ENCODE results near the gene PRIM1. TPM values are rescaled to one million over a fixed set of nuclear protein-coding genes. Genes with fewer than 3 reads are reported as not detected.

Gene PRIM1
- total and polyA plus RNA-seq, 2 donors from 2014 or later: 3.2 to 4.9 TPM

- Histone ChIP-seq H3K9me3 (ENCODE audit: control insufficient read depth in 2 of 3, insufficient read depth in 1 of 3, low read length in 3 of 3) (no peaks in the 10 kb centered on the region), H3K27ac (ENCODE audit: low read depth in 2 of 2, low read length in 2 of 2) (no peak overlapping the region), H3K27me3 (ENCODE audit: control insufficient read depth, insufficient read depth, low read length) (no peaks in the 10 kb centered on the region), H3K9ac (ENCODE audit: low read length in 3 of 3) (no peak overlapping the region), H3K36me3 (ENCODE audit: control insufficient read depth in 2 of 3, insufficient read depth in 3 of 3, low read length in 3 of 3) (peaks cover 5 to 17% (median 15%) of the 10 kb centered on the region in 3 donors), H3K4me3 (ENCODE audit: low read length in 3 of 3) (no peak overlapping the region), H3K4me1 (ENCODE audit: control insufficient read depth in 2 of 3, insufficient read depth in 2 of 3, low read depth in 1 of 3, low read length in 3 of 3) (peaks cover 3 to 22% (median 16%) of the 10 kb centered on the region in 3 donors)
- intact Hi-C loops (cut with DNase I): no loop called here
- no peak for TF ChIP-seq CTCF (IDR thresholded peaks at IDR 0.05; ENCODE audit: borderline replicate concordance, extremely low read depth, insufficient read depth)
- FAIRE-seq (no peak), DNase-seq (no peak)
Measured at GRCh38 chr12:56718636-56719035, 33.5 kb downstream of the PRIM1 start.

DNA sequence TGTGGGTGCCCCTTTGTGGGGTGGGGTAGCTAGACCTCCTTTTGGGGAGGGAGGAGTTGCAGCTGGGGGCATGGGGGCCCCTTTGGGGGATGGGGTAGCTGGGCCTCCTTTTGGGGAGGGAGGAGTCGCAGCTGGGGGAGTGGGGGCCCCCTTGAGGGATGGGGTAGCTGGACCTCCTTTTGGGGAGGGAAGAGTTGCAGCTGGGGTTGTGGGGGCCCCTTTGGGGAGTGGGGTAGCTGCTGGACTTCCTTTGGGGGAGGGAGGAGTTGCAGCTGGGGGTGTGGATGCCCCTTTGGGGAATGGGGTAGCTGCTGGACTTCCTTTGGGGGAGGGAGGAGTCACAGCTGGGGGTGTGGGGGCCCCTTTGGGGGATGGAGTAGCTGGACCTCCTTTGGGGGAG is 34.0 kb downstream of the PRIM1 start:
- Histone ChIP-seq H3K27ac (ENCODE audit: low read depth in 2 of 2, low read length in 2 of 2) (no peak overlapping the region), H3K4me1 (ENCODE audit: control insufficient read depth in 2 of 3, insufficient read depth in 2 of 3, low read depth in 1 of 3, low read length in 3 of 3) (peaks cover 3 to 22% (median 16%) of the 10 kb centered on the region in 3 donors), H3K9ac (ENCODE audit: low read length in 3 of 3) (no peak overlapping the region), H3K9me3 (ENCODE audit: control insufficient read depth in 2 of 3, insufficient read depth in 1 of 3, low read length in 3 of 3) (no peaks in the 10 kb centered on the region), H3K27me3 (ENCODE audit: control insufficient read depth, insufficient read depth, low read length) (no peaks in the 10 kb centered on the region), H3K4me3 (ENCODE audit: low read length in 3 of 3) (no peak overlapping the region), H3K36me3 (ENCODE audit: control insufficient read depth in 2 of 3, insufficient read depth in 3 of 3, low read length in 3 of 3) (peaks cover 8 to 22% (median 20%) of the 10 kb centered on the region in 3 donors)
- FAIRE-seq (no peak), DNase-seq (no peak)
- intact Hi-C loops (cut with DNase I): no loop called here
- no peak for TF ChIP-seq CTCF (IDR thresholded peaks at IDR 0.05; ENCODE audit: borderline replicate concordance, extremely low read depth, insufficient read depth)

GRCh38 chr12:56716933-56717880 is 34.9 kb downstream of the PRIM1 start:
- TF ChIP-seq CTCF (IDR thresholded peaks at IDR 0.05; ENCODE audit: borderline replicate concordance, extremely low read depth, insufficient read depth): no peak
- H3K9ac ChIP-seq (ENCODE audit: low read length in 3 of 3): no peak overlapping the region
- no peaks in the 10 kb centered on the region for H3K9me3 ChIP-seq (ENCODE audit: control insufficient read depth in 2 of 3, insufficient read depth in 1 of 3, low read length in 3 of 3)
- no peak overlapping the region for H3K27ac ChIP-seq (ENCODE audit: low read depth in 2 of 2, low read length in 2 of 2)
- DNase-seq (no peak), FAIRE-seq (no peak)
- H3K36me3 ChIP-seq (ENCODE audit: control insufficient read depth in 2 of 3, insufficient read depth in 3 of 3, low read length in 3 of 3): peaks cover 16 to 31% (median 29%) of the 10 kb centered on the region in 3 donors
- intact Hi-C loops (cut with DNase I): no loop called here
- H3K4me3 ChIP-seq (ENCODE audit: low read length in 3 of 3): no peak overlapping the region
- H3K4me1 ChIP-seq (ENCODE audit: control insufficient read depth in 2 of 3, insufficient read depth in 2 of 3, low read depth in 1 of 3, low read length in 3 of 3): peaks cover 0 to 13% (median 9%) of the 10 kb centered on the region in 3 donors
- no peaks in the 10 kb centered on the region for H3K27me3 ChIP-seq (ENCODE audit: control insufficient read depth, insufficient read depth, low read length)

Measured in kidney (tissue), 14 donors.